Thyroid gland (tissue), 4 donors: ENCODE data around the gene ADCY4. TPM values are rescaled to one million over a fixed set of nuclear protein-coding genes. Genes with fewer than 3 reads are reported as not detected.

ENCODE experiments used
- DNase-seq, 2 donors: peaks; one replicate each; pipeline ENCODE4 v3.0.0-alpha.2; 2019
- H3K27ac ChIP-seq, 3 donors: fragments of 200-600 bp; sonication (generic); 1 replicate in 2 of 3; 2 replicates in 1 of 3; pipeline ENCODE4 v1.5.1; 2016 to 2019; ENCODE audit warnings: mild to moderate bottlenecking in 1 of 3, moderate library complexity in 1 of 3
- H3K27me3 ChIP-seq: fragments of 200-600 bp; sonication (generic); one replicate; pipeline ENCODE4 v1.5.1; 2019
- H3K36me3 ChIP-seq, 2 donors: fragments of 200-600 bp; sonication (generic); one replicate each; pipeline ENCODE4 v1.5.1; 2016 to 2019
- H3K4me1 ChIP-seq, 2 donors: fragments of 200-600 bp; sonication (generic); one replicate each; pipeline ENCODE4 v1.5.1; 2017 to 2019
- H3K4me3 ChIP-seq, 3 donors: fragments of 200-600 bp; sonication (generic); replicated peaks in 1 of 3; 1 replicate in 2 of 3; 2 replicates in 1 of 3; pipeline ENCODE4 v1.5.1; 2016; ENCODE audit warnings: mild to moderate bottlenecking in 1 of 3
- H3K9me3 ChIP-seq: fragments of 200-600 bp; sonication (generic); one replicate; pipeline ENCODE4 v1.5.1; 2017
- POLR2A ChIP-seq, 2 donors: fragments of 450-650 bp; IDR thresholded peaks; one replicate each; pipeline ENCODE4 v1.6.1; 2017; ENCODE audit warnings: antibody characterized with exemption in 2 of 2, mild to moderate bottlenecking in 2 of 2, moderate library complexity in 1 of 2
- WGBS, 2 donors: methylation state at CpG; one replicate each; pipeline ENCODE4 v1.1.5; 2017; 5-methylcytosine and 5-hydroxymethylcytosine counted together
- intact Hi-C: fragments of 100-400 bp; cut with DNase I; formaldehyde crosslinking; loops from one replicate; pipeline ENCODE4 v1.15.1; 2023
- total RNA-seq, 4 donors: library from RNA; depleted of rRNA; stranded (reverse); fragments of >200 nt; gene quantifications; one replicate each; pipeline ENCODE4 v1.2.3, GENCODE V29; 2016
- TF ChIP-seq, protein P1 (sequence below), 6 experiments: fragments of 200-600 bp in 3 of 6; fragments of 450-650 bp in 3 of 6; sonication (generic) in 3 of 6; IDR thresholded peaks; one replicate each; pipeline ENCODE4 v1.5.1; 2016 to 2019; ENCODE audit warnings: antibody characterized with exemption in 6 of 6, mild to moderate bottlenecking in 2 of 6, inconsistent platforms in 1 of 6, moderate library complexity in 1 of 6

ADCY4 gene
- total RNA-seq, 4 donors from 2014 or later: 35.2 to 65.4 (median 48.8) TPM

DNA sequence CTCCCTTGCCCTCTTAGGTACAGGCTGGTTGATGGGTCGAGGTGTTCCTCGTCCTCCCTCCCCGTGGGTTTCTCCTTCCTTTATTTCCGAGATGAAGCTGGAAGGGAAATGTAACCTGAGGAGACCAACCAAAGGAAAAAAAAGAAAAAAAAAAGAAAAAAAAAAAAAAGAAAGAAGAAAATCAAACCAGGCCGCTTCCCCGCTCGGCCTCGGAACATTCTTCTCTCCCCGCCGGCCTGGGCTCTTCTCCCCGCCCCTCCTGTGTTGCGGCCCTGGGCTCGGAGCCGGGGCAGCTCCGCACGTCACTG, 31.5 kb upstream of the ADCY4 start:
- TF ChIP-seq, protein P1, sequence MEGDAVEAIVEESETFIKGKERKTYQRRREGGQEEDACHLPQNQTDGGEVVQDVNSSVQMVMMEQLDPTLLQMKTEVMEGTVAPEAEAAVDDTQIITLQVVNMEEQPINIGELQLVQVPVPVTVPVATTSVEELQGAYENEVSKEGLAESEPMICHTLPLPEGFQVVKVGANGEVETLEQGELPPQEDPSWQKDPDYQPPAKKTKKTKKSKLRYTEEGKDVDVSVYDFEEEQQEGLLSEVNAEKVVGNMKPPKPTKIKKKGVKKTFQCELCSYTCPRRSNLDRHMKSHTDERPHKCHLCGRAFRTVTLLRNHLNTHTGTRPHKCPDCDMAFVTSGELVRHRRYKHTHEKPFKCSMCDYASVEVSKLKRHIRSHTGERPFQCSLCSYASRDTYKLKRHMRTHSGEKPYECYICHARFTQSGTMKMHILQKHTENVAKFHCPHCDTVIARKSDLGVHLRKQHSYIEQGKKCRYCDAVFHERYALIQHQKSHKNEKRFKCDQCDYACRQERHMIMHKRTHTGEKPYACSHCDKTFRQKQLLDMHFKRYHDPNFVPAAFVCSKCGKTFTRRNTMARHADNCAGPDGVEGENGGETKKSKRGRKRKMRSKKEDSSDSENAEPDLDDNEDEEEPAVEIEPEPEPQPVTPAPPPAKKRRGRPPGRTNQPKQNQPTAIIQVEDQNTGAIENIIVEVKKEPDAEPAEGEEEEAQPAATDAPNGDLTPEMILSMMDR (IDR thresholded peaks at IDR 0.05): no peak
- peak in 1 of 2 donors; percentile 75 for TF ChIP-seq POLR2A (IDR thresholded peaks at IDR 0.05)
- H3K4me3 ChIP-seq: peak overlapping the region in 2 of 3 donors; percentile 15 to 80
- H3K36me3 ChIP-seq: no peaks in the 10 kb centered on the region
- peaks cover 17 to 19% of the 10 kb centered on the region in 2 donors for H3K4me1 ChIP-seq
- 1 to 2% methylated on average over 16 of the region's 16 CpGs for WGBS, 2 donors
- DNase-seq: no peak
- H3K27ac ChIP-seq: peak overlapping the region; percentile 94 to 96 (median 95)
- intact Hi-C loops: loop anchor here (2.0 to 5.0 kb wide), 2 partner anchors 34 to 64 kb away; no protein-coding TSS in a partner anchor
- H3K9me3 ChIP-seq: no peaks in the 10 kb centered on the region
- H3K27me3 ChIP-seq: no peaks in the 10 kb centered on the region

GRCh38 chr14:24365600-24366412, 30.9 kb upstream of the ADCY4 start:
- Histone ChIP-seq H3K4me3 (peak overlapping the region in 2 of 3 donors; percentile 15 to 80), H3K9me3 (no peaks in the 10 kb centered on the region), H3K27ac (peak overlapping the region; percentile 94 to 96 (median 95)), H3K4me1 (peaks cover 17 to 19% of the 10 kb centered on the region in 2 donors), H3K27me3 (no peaks in the 10 kb centered on the region), H3K36me3 (no peaks in the 10 kb centered on the region)
- WGBS, 2 donors: 3% methylated on average over 28 of the region's 28 CpGs
- TF ChIP-seq, protein P1 (IDR thresholded peaks at IDR 0.05): peak; percentile 70 to 95 (median 86)
- TF ChIP-seq POLR2A (IDR thresholded peaks at IDR 0.05): peak in 1 of 2 donors; percentile 31
- intact Hi-C loops: loop anchor here (2.0 to 5.0 kb wide), 2 partner anchors 34 to 65 kb away; no protein-coding TSS in a partner anchor
- DNase-seq: peak; percentile 86 to 87

DNA sequence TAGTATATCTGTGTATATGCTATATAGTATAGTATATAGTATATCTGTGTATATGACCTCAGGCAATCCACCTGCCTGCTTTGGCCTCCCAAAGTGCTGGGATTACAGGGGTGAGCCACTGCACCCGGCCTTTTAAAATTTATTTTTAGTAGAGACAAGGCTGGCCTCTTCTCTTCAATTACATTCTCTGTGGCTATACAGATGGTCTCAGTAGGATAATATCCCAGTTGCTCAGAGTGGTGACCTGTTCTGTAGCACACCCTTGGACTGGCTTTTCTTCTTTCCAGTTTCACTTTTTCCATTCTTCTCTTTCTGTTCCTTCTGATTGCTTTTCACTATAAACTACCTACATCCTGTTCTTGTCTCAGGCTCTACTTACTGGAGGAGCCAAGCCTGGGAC, 30.0 kb upstream of the ADCY4 start:
- 67 to 76% methylated on average over 1 of the region's 1 CpG for WGBS, 2 donors
- Histone ChIP-seq H3K27ac (peak overlapping the region in 2 of 3 donors; percentile 94 to 96), H3K9me3 (no peaks in the 10 kb centered on the region), H3K4me3 (no peak overlapping the region), H3K36me3 (no peaks in the 10 kb centered on the region), H3K4me1 (peaks cover 15 to 17% of the 10 kb centered on the region in 2 donors), H3K27me3 (no peaks in the 10 kb centered on the region)
- DNase-seq: no peak
- intact Hi-C loops: loop anchor here (5.0 kb wide), 1 partner anchor 33 kb away; no protein-coding TSS in a partner anchor
- no peak for TF ChIP-seq POLR2A (IDR thresholded peaks at IDR 0.05)
- TF ChIP-seq, protein P1 (IDR thresholded peaks at IDR 0.05): no peak

DNA sequence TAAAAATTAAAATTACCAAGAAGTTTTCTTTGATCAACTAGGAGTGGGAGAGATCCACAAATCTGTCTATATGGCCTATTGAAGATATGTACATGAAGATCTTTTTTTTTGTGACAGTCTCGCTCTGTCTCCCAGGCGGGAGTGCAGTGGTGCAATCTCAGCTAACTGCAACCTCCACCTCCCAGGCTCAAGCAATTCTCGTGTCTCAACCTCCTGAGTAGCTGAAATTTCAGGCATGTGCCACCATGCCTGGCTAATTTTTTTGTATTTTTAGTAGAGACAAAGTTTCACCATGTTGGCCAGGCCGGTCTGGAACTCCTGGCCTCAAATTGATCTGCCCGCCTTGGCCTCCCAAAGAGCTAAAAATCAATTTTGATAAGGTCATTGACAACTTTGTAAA, 28.5 kb upstream of the ADCY4 start:
- no peaks in the 10 kb centered on the region for H3K27me3 ChIP-seq
- no peak overlapping the region for H3K27ac ChIP-seq
- H3K36me3 ChIP-seq: no peaks in the 10 kb centered on the region
- no peaks in the 10 kb centered on the region for H3K9me3 ChIP-seq
- 91 to 93% methylated on average over 5 of the region's 5 CpGs for WGBS, 2 donors
- DNase-seq: no peak
- no peak overlapping the region for H3K4me3 ChIP-seq
- TF ChIP-seq, protein P1 (IDR thresholded peaks at IDR 0.05): no peak
- no peak for TF ChIP-seq POLR2A (IDR thresholded peaks at IDR 0.05)
- intact Hi-C loops: no loop called here
- peaks cover 15 to 17% of the 10 kb centered on the region in 2 donors for H3K4me1 ChIP-seq
